ENCODE measurements around the gene PPM1K. TPM values are rescaled to one million over a fixed set of nuclear protein-coding genes. Genes with fewer than 3 reads are reported as not detected.

Gene PPM1K
- total and polyA plus RNA-seq, 9 of the 15 experiments (the other 6 are each of a cell fraction or from before 2014, with no cell fraction given) = 8.2 to 18.0 (median 10.5) TPM

DNA sequence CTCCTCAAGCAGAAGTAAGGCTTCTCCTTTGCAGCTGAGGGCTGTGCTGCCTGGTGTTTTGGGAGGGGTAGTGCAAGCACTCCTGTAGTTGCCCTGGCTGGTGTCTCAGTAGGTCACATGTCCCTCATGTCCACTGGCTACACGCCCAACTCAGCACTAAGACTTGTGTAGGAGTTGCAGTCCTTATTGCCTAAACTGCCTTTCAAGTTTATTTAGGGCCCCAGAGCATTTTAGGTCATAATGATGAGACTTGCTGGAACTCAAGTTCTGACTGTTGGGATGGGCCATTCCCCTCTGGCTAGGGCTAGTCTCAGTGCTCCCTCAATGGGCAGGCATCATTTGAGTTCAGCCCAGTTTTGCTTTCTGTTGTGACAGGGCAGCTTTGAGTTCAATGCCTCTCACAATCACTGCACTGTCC, 44.1 kb downstream of the PPM1K start:
- DNase-seq (ENCODE audit: extremely low read depth in 1 of 4, low spot score in 3 of 4) = no peak
- no peaks in the 10 kb centered on the region for H4K20me1 ChIP-seq (replicated peaks; ENCODE audit: control insufficient read depth, insufficient read depth, low read length)
- no peak for ATAC-seq
- in situ Hi-C loops (cut with MboI) = no loop called here
- H3K4me1 ChIP-seq (replicated peaks in 1 of 2; ENCODE audit: control insufficient read depth in 2 of 2, insufficient read depth in 2 of 2, low read length in 2 of 2) = peaks cover 0 to 11% of the 10 kb centered on the region in 2 experiments; a peak in 2 of 5 replicates
- no TSS peak for BruUV-seq (replicated peaks)
- H3K9me1 ChIP-seq (ENCODE audit: control insufficient read depth, insufficient read depth, low read length) = no peaks in the 10 kb centered on the region
- H3K9me3 ChIP-seq (replicated peaks; ENCODE audit: control insufficient read depth, insufficient read depth, low read depth, low read length) = no peaks in the 10 kb centered on the region
- POLR2A ChIA-PET = no interaction called here
- H2AFZ ChIP-seq (ENCODE audit: low read depth, low read length) = no peak overlapping the region
- intact Hi-C loops (cut with micrococcal nuclease) = no loop called here
- H3K27me3 ChIP-seq (ENCODE audit: control insufficient read depth in 2 of 2, insufficient read depth in 2 of 2, low read length in 2 of 2) = 0 out of 5 replicates have a peak, but pooled peaks cover 0 to 2% of the 10 kb centered on the region in 2 experiments
- no peak overlapping the region for H3K4me2 ChIP-seq (ENCODE audit: insufficient read depth, low read length)
- H3K9ac ChIP-seq (ENCODE audit: insufficient read depth in 1 of 2, low read depth in 2 of 2, low read length in 2 of 2) = no peak overlapping the region
- CTCF ChIA-PET (ENCODE audit: low intra/inter-chr PET ratio) = no interaction called here
- no peaks in the 10 kb centered on the region for H3K79me2 ChIP-seq (ENCODE audit: control insufficient read depth, insufficient read depth, low read length)
- 0% methylated on average over 1 of the region's 1 CpG for WGBS (ENCODE audit: insufficient coverage, low coverage, missing lambda C conversion rate)
- no peak overlapping the region for H3K27ac ChIP-seq (ENCODE audit: extremely low read depth, low read depth, low read length)
- H3K36me3 ChIP-seq (ENCODE audit: control insufficient read depth, insufficient read depth, low read length) = no peaks in the 10 kb centered on the region
- H3K4me3 ChIP-seq = no peak overlapping the region
- no peak for FAIRE-seq
- TF ChIP-seq SIRT6 (IDR thresholded peaks at IDR 0.05; ENCODE audit: low read depth, low read length) (no peak), PHF21A (IDR thresholded peaks at IDR 0.05; ENCODE audit: borderline replicate concordance, low read depth) (no peak), ZNF174 (CRISPR knock-in tag; IDR thresholded peaks at IDR 0.05) (no peak), ZNF311 (CRISPR knock-in tag; IDR thresholded peaks at IDR 0.05) (no peak), KHSRP (IDR thresholded peaks at IDR 0.05) (no peak), BDP1 (IDR thresholded peaks at IDR 0.05; ENCODE audit: insufficient read depth, insufficient read length) (no peak), ZNF583 (CRISPR knock-in tag; IDR thresholded peaks at IDR 0.05) (no peak), ZC3H4 (CRISPR knock-in tag; IDR thresholded peaks at IDR 0.05; ENCODE audit: borderline replicate concordance) (no peak), JUND (IDR thresholded peaks at IDR 0.05; ENCODE audit: borderline replicate concordance, low read depth, low read length) (no peak), JUND (tag; IDR thresholded peaks at IDR 0.05; ENCODE audit: borderline replicate concordance, low read depth, low read length) (no peak), SMARCC2 (IDR thresholded peaks at IDR 0.05; ENCODE audit: low read depth) (no peak), TCF7 (IDR thresholded peaks at IDR 0.05; ENCODE audit: borderline replicate concordance) (no peak), TGIF2 (CRISPR knock-in tag; IDR thresholded peaks at IDR 0.05) (no peak)
- TF ChIP-seq, protein P1, sequence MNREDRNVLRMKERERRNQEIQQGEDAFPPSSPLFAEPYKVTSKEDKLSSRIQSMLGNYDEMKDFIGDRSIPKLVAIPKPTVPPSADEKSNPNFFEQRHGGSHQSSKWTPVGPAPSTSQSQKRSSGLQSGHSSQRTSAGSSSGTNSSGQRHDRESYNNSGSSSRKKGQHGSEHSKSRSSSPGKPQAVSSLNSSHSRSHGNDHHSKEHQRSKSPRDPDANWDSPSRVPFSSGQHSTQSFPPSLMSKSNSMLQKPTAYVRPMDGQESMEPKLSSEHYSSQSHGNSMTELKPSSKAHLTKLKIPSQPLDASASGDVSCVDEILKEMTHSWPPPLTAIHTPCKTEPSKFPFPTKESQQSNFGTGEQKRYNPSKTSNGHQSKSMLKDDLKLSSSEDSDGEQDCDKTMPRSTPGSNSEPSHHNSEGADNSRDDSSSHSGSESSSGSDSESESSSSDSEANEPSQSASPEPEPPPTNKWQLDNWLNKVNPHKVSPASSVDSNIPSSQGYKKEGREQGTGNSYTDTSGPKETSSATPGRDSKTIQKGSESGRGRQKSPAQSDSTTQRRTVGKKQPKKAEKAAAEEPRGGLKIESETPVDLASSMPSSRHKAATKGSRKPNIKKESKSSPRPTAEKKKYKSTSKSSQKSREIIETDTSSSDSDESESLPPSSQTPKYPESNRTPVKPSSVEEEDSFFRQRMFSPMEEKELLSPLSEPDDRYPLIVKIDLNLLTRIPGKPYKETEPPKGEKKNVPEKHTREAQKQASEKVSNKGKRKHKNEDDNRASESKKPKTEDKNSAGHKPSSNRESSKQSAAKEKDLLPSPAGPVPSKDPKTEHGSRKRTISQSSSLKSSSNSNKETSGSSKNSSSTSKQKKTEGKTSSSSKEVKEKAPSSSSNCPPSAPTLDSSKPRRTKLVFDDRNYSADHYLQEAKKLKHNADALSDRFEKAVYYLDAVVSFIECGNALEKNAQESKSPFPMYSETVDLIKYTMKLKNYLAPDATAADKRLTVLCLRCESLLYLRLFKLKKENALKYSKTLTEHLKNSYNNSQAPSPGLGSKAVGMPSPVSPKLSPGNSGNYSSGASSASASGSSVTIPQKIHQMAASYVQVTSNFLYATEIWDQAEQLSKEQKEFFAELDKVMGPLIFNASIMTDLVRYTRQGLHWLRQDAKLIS (CRISPR knock-in tag; IDR thresholded peaks at IDR 0.05) = no peak
- TF ChIP-seq, protein P2, sequence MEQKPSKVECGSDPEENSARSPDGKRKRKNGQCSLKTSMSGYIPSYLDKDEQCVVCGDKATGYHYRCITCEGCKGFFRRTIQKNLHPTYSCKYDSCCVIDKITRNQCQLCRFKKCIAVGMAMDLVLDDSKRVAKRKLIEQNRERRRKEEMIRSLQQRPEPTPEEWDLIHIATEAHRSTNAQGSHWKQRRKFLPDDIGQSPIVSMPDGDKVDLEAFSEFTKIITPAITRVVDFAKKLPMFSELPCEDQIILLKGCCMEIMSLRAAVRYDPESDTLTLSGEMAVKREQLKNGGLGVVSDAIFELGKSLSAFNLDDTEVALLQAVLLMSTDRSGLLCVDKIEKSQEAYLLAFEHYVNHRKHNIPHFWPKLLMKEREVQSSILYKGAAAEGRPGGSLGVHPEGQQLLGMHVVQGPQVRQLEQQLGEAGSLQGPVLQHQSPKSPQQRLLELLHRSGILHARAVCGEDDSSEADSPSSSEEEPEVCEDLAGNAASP (IDR thresholded peaks at IDR 0.05) = no peak
- TF ChIP-seq, protein P3, sequence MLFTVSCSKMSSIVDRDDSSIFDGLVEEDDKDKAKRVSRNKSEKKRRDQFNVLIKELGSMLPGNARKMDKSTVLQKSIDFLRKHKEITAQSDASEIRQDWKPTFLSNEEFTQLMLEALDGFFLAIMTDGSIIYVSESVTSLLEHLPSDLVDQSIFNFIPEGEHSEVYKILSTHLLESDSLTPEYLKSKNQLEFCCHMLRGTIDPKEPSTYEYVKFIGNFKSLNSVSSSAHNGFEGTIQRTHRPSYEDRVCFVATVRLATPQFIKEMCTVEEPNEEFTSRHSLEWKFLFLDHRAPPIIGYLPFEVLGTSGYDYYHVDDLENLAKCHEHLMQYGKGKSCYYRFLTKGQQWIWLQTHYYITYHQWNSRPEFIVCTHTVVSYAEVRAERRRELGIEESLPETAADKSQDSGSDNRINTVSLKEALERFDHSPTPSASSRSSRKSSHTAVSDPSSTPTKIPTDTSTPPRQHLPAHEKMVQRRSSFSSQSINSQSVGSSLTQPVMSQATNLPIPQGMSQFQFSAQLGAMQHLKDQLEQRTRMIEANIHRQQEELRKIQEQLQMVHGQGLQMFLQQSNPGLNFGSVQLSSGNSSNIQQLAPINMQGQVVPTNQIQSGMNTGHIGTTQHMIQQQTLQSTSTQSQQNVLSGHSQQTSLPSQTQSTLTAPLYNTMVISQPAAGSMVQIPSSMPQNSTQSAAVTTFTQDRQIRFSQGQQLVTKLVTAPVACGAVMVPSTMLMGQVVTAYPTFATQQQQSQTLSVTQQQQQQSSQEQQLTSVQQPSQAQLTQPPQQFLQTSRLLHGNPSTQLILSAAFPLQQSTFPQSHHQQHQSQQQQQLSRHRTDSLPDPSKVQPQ (CRISPR knock-in tag; IDR thresholded peaks at IDR 0.05; ENCODE audit: borderline replicate concordance) = no peak
